Smooth muscle cell (in vitro differentiated cells): ENCODE results near the gene TRABD2B. TPM values are rescaled to one million over a fixed set of nuclear protein-coding genes. Genes with fewer than 3 reads are reported as not detected.

Experiments used
- DNase-seq: peaks from one replicate; lab custom pipeline; 2025; ENCODE audit not compliant: unreplicated experiment; lab: John Stamatoyannopoulos, UW
- H2AFZ ChIP-seq: fragments of 200-600 bp; sonication (generic); 2 replicates; pipeline ENCODE4 v1.6.0; 2016; ENCODE audit warnings: antibody characterized with exemption, low read depth, mild to moderate bottlenecking
- H3F3A ChIP-seq: fragments of 200-600 bp; sonication (generic); 2 replicates; pipeline ENCODE4 v1.6.0; 2017; ENCODE audit warnings: antibody characterized with exemption, low read depth
- H3K27ac ChIP-seq: fragments of 200-600 bp; sonication (generic); 2 replicates; pipeline ENCODE4 v1.5.1; 2016; ENCODE audit warnings: low read depth, mild to moderate bottlenecking
- H3K27me3 ChIP-seq: fragments of 200-600 bp; sonication (generic); 2 replicates; pipeline ENCODE4 v1.6.1; 2016; ENCODE audit warnings: low read depth, mild to moderate bottlenecking
- H3K36me3 ChIP-seq: fragments of 200-600 bp; sonication (generic); 2 replicates; pipeline ENCODE4 v1.5.1; 2016; ENCODE audit warnings: low read depth
- H3K4me1 ChIP-seq: fragments of 200-600 bp; sonication (generic); 2 replicates; pipeline ENCODE4 v1.5.1; 2016; ENCODE audit warnings: low read depth
- H3K4me2 ChIP-seq: fragments of 200-600 bp; sonication (generic); 2 replicates; pipeline ENCODE4 v1.6.0; 2016; ENCODE audit warnings: mild to moderate bottlenecking
- H3K4me3 ChIP-seq: fragments of 200-600 bp; sonication (generic); 2 replicates; pipeline ENCODE4 v1.5.1; 2016; ENCODE audit warnings: mild to moderate bottlenecking
- H3K79me2 ChIP-seq: fragments of 200-600 bp; sonication (generic); 2 replicates; pipeline ENCODE4 v1.6.0; 2016; ENCODE audit warnings: low read depth, mild to moderate bottlenecking
- H3K9ac ChIP-seq: fragments of 200-600 bp; sonication (generic); 2 replicates; pipeline ENCODE4 v1.6.0; 2016; ENCODE audit warnings: low read depth
- H3K9me3 ChIP-seq: fragments of 200-600 bp; sonication (generic); replicated peaks from 2 replicates; pipeline ENCODE4 v1.5.1; 2016; ENCODE audit warnings: low read depth
- H4K20me1 ChIP-seq: fragments of 200-600 bp; sonication (generic); 2 replicates; pipeline ENCODE4 v1.6.0; 2016; ENCODE audit warnings: low read depth
- CTCF ChIP-seq: fragments of 200-600 bp; sonication (generic); IDR thresholded peaks from 2 replicates; pipeline ENCODE4 v1.5.1; 2017; ENCODE audit warnings: borderline replicate concordance, mild to moderate bottlenecking, antibody characterized with exemption; ENCODE audit not compliant: insufficient read depth, poor library complexity, severe bottlenecking
- WGBS: methylation state at CpG from one replicate; pipeline ENCODE4 v1.1.7; 2016; ENCODE audit warnings: low lambda C conversion rate; 5-methylcytosine and 5-hydroxymethylcytosine counted together
- polyA plus RNA-seq: library from polyadenylated mRNA; unstranded; fragments of >200 nt; fragmentation: Nextera tagmentation; extraction: Ambion mirVana; gene quantifications from 2 replicates; pipeline ENCODE4 v1.2.1, GENCODE V29; 2016
- total RNA-seq: library from RNA; depleted of rRNA; stranded (reverse); fragments of >200 nt; gene quantifications from 2 replicates; pipeline ENCODE4 v1.2.3, GENCODE V29; 2014

The TRABD2B gene
- total and polyA plus RNA-seq, 2 experiments from 2014 or later: 0.94 to 4.9 TPM

GRCh38 chr1:47769295-47769694, 227.9 kb downstream of the TRABD2B start:
- Histone ChIP-seq H3K9me3 (no peaks in the 10 kb centered on the region), H3F3A (no peaks in the 10 kb centered on the region), H3K27me3 (no peaks in the 10 kb centered on the region), H3K36me3 (no peaks in the 10 kb centered on the region), H3K4me1 (no peaks in the 10 kb centered on the region), H3K27ac (no peak overlapping the region), H3K4me3 (no peak overlapping the region), H3K9ac (no peak overlapping the region), H3K79me2 (no peaks in the 10 kb centered on the region), H4K20me1 (no peaks in the 10 kb centered on the region), H3K4me2 (no peak overlapping the region), H2AFZ (no peak overlapping the region)
- no peak for TF ChIP-seq CTCF
- 85% methylated on average over 3 of the region's 3 CpGs for WGBS
- no peak for DNase-seq

GRCh38 chr1:47767741-47768100, 229.5 kb downstream of the TRABD2B start:
- no peak for TF ChIP-seq CTCF
- H3K27me3 ChIP-seq: no peaks in the 10 kb centered on the region

GRCh38 chr1:47766832-47767740, 230.1 kb downstream of the TRABD2B start:
- no peak for DNase-seq

More at GRCh38 chr1:47767741-47768100, 229.5 kb downstream of the TRABD2B start:
- H4K20me1 ChIP-seq: no peaks in the 10 kb centered on the region
- no peak overlapping the region for H3K9ac ChIP-seq
- no peaks in the 10 kb centered on the region for H3F3A ChIP-seq
- 73% methylated on average over 11 of the region's 11 CpGs for WGBS
- no peaks in the 10 kb centered on the region for H3K36me3 ChIP-seq
- no peaks in the 10 kb centered on the region for H3K79me2 ChIP-seq
- H3K9me3 ChIP-seq: no peaks in the 10 kb centered on the region
- no peak overlapping the region for H3K27ac ChIP-seq
- no peaks in the 10 kb centered on the region for H3K4me1 ChIP-seq
- no peak overlapping the region for H2AFZ ChIP-seq
- H3K4me3 ChIP-seq: no peak overlapping the region
- no peak overlapping the region for H3K4me2 ChIP-seq
- DNase-seq: no peak

More at GRCh38 chr1:47766832-47767740, 230.1 kb downstream of the TRABD2B start:
- Histone ChIP-seq H3K4me3 (no peak overlapping the region), H3K4me1 (no peaks in the 10 kb centered on the region), H3K9me3 (no peaks in the 10 kb centered on the region), H3K27me3 (no peaks in the 10 kb centered on the region), H3K27ac (no peak overlapping the region), H3K4me2 (no peak overlapping the region), H3K36me3 (no peaks in the 10 kb centered on the region), H3F3A (no peaks in the 10 kb centered on the region), H3K79me2 (no peaks in the 10 kb centered on the region), H4K20me1 (no peaks in the 10 kb centered on the region), H3K9ac (no peak overlapping the region), H2AFZ (no peak overlapping the region)
- TF ChIP-seq CTCF: no peak
- 84% methylated on average over 12 of the region's 12 CpGs for WGBS
